ENCODE results near the gene HSF4.

DNA sequence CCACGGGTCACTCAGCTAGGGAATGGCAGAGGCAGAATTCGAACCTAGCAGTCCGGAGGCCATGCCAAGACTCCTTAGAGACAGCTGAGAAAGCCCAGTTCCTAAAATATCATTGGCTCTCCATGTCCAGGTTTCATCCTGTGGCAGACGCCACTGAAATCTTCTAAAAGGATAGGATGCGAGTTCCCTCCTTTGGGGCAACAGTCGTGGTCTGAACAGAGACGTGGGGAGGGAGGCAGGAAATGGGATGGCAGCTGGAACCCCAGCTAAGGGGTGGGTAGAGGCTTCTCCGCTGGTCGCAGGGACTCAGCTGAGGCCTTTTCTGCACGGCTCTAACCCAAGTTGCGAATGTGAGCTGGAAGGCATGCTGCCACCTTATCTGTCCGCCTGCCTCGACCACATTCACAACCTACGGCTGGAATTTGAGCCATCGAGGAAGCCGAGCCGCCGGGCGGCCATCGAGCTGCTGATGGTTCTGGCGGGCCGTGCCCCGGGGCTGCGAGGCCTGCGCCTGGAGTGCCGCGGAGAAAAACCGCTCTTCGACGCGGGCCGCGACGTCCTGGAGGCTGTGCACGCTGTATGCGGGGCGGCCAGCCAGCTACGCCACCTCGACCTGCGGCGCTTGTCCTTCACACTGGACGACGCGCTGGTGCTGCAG, 1.9 kb upstream of the HSF4 start:
- TF ChIP-seq ZNF384 (IDR thresholded peaks at IDR 0.05) (no peak), HDGF (IDR thresholded peaks at IDR 0.05; ENCODE audit: borderline replicate concordance) (no peak), NFRKB (IDR thresholded peaks at IDR 0.05) (no peak), SP1 (IDR thresholded peaks at IDR 0.05) (no peak), BHLHE40 (IDR thresholded peaks at IDR 0.05; ENCODE audit: borderline replicate concordance) (no peak), FOXA1 (IDR thresholded peaks at IDR 0.05) (no peak)
